AG10803 (cell line): Measurements from ENCODE around the gene TNPO3.

ENCODE experiments used
- DNase-seq: peaks from one replicate; pipeline ENCODE4 v3.0.0; 2010; ENCODE audit warnings: low read depth
- H3K4me3 ChIP-seq: 2 replicates; pipeline ENCODE4 v1.5.1; 2011; ENCODE audit warnings: mild to moderate bottlenecking, low read length, control low read depth
- CTCF ChIP-seq: conservative IDR thresholded peaks from 2 replicates; pipeline ENCODE4 v1.5.1; 2011; ENCODE audit warnings: mild to moderate bottlenecking, low read length, control low read depth, inconsistent platforms

TNPO3 gene

GRCh38 chr7:128934361-128935341 lies 120.3 kb downstream of the TNPO3 start:
- DNase-seq, result no peak

GRCh38 chr7:128933180-128933891 lies 121.6 kb downstream of the TNPO3 start:
- DNase-seq, result no peak
- H3K4me3 ChIP-seq, result no peak overlapping the region
- TF ChIP-seq CTCF, result no peak

More at GRCh38 chr7:128934361-128935341, 120.3 kb downstream of the TNPO3 start:
- H3K4me3 ChIP-seq, result no peak overlapping the region
- TF ChIP-seq CTCF, result no peak

- no peak for TF ChIP-seq CTCF
- DNase-seq, result no peak
- no peak overlapping the region for H3K4me3 ChIP-seq
Measured at GRCh38 chr7:128932862-128933179, 122.1 kb downstream of the TNPO3 start.

- H3K4me3 ChIP-seq, result no peak overlapping the region
- TF ChIP-seq CTCF, result no peak
- DNase-seq, result no peak
Measured at GRCh38 chr7:128931965-128932861, 122.7 kb downstream of the TNPO3 start.

- DNase-seq, result no peak
- no peak overlapping the region for H3K4me3 ChIP-seq
- no peak for TF ChIP-seq CTCF
Measured at GRCh38 chr7:128931190-128931798, 123.6 kb downstream of the TNPO3 start.

GRCh38 chr7:128928882-128929788 lies 125.8 kb downstream of the TNPO3 start:
- no peak for DNase-seq
- H3K4me3 ChIP-seq, result no peak overlapping the region
- TF ChIP-seq CTCF, result no peak
